ENCODE data around the gene KIRREL3. TPM values are rescaled to one million over a fixed set of nuclear protein-coding genes. Genes with fewer than 3 reads are reported as not detected.

The KIRREL3 gene
- total and polyA plus RNA-seq, 2 donors (not counting 3 experiments of a cell fraction or from before 2014, with no cell fraction given), result not detected

- H2AFZ ChIP-seq (ENCODE audit: low read depth, low read length), result no peak overlapping the region
- DNase-seq (ENCODE audit: low read depth, low spot score), result no peak
- TF ChIP-seq EZH2 (IDR thresholded peaks at IDR 0.05; ENCODE audit: borderline replicate concordance, low read depth, low read length, severe bottlenecking), result no peak
- no peak for TF ChIP-seq MYC (IDR thresholded peaks at IDR 0.05; ENCODE audit: low read depth, low read length)
- no peak for TF ChIP-seq MAX (IDR thresholded peaks at IDR 0.05; ENCODE audit: insufficient read depth, insufficient read length)
- no peak for TF ChIP-seq CTCF (IDR thresholded peaks at IDR 0.05; ENCODE audit: extremely low read depth in 1 of 2, insufficient read depth in 1 of 2, low read depth in 1 of 2, low read length in 2 of 2)
- TF ChIP-seq FOS (IDR thresholded peaks at IDR 0.05; ENCODE audit: borderline replicate concordance, insufficient read depth, low read length), result no peak
- no peak for TF ChIP-seq POLR2AphosphoS5 (IDR thresholded peaks at IDR 0.05; ENCODE audit: insufficient read depth, low read depth, low read length)
- no peak for TF ChIP-seq JUN (IDR thresholded peaks at IDR 0.05; ENCODE audit: borderline replicate concordance, insufficient read depth, insufficient read length, low read depth)
- TF ChIP-seq POLR2A (IDR thresholded peaks at IDR 0.05; ENCODE audit: low read depth, low read length), result no peak
- H3K4me2 ChIP-seq (ENCODE audit: insufficient read depth, low read length), result no peak overlapping the region
- intact Hi-C loops (cut with micrococcal nuclease), result loop anchor here (1.0 kb wide), 2 partner anchors 39 to 170 kb away; no protein-coding TSS in a partner anchor
- no peak overlapping the region for H3K4me3 ChIP-seq (replicated peaks in 1 of 3; ENCODE audit: insufficient read depth in 1 of 3, low read depth in 1 of 3, low read length in 3 of 3)
- no peaks in the 10 kb centered on the region for H3K4me1 ChIP-seq (ENCODE audit: control insufficient read depth, extremely low read depth, insufficient read depth, low read length)
- peaks cover 0 to 2% of the 10 kb centered on the region in 2 experiments for H3K27me3 ChIP-seq (ENCODE audit: control insufficient read depth in 2 of 2, insufficient read depth in 2 of 2, low read length in 2 of 2)
- CTCF ChIA-PET, result interaction anchor here (0.5 to 7.7 kb wide), 64 partner anchors 10 to 1559 kb away, joined by 3 to 437 read pairs (median 5); partner anchors contain the start of genes DCPS, FOXRED1, SRPRA and ST3GAL4
- POLR2A ChIA-PET, result interaction anchor here (1.1 kb wide), 1 partner anchor 170 kb away, joined by 4 read pairs; no protein-coding TSS in a partner anchor
- no peak for FAIRE-seq
- dilution Hi-C loops (cut with MboI; ENCODE audit: extremely low pct_ligation_motif_present, low sequenced_read_pairs), result no loop called here
- BruUV-seq (replicated peaks), result no TSS peak
- H3K9me1 ChIP-seq (replicated peaks; ENCODE audit: control insufficient read depth, extremely low read depth, insufficient read depth, low read length), result no peaks in the 10 kb centered on the region
- no peaks in the 10 kb centered on the region for H3K36me3 ChIP-seq (ENCODE audit: control insufficient read depth in 2 of 2, extremely low read depth in 1 of 2, insufficient read depth in 2 of 2, low read length in 2 of 2)
- no peaks in the 10 kb centered on the region for H3K9me3 ChIP-seq (replicated peaks; ENCODE audit: control insufficient read depth, insufficient read depth, low read length)
- no peak overlapping the region for H3K9ac ChIP-seq (replicated peaks; ENCODE audit: extremely low read depth, insufficient read depth, low read length)
- no peaks in the 10 kb centered on the region for H3K79me2 ChIP-seq (ENCODE audit: control insufficient read depth, insufficient read depth, low read length)
- H4K20me1 ChIP-seq (replicated peaks; ENCODE audit: control insufficient read depth, extremely low read depth, insufficient read depth, low read length), result no peaks in the 10 kb centered on the region
- no peak overlapping the region for H3K27ac ChIP-seq (ENCODE audit: insufficient read depth, low read depth, low read length)
Measured at GRCh38 chr11:126480015-126480409, 520.6 kb downstream of the KIRREL3 start.

Data from endothelial cell of umbilical vein (primary cell).